Kidney (tissue), 14 donors: Measurements from ENCODE around the gene CIBAR2. TPM values are rescaled to one million over a fixed set of nuclear protein-coding genes. Genes with fewer than 3 reads are reported as not detected.

Experiments used
- DNase-seq, 5 donors: peaks; one replicate each; pipeline ENCODE4 v3.0.0-alpha.2; 2013 to 2020
- FAIRE-seq: peaks from 2 replicates; lab custom pipeline; 2012; peaks lifted over from hg19 to GRCh38; lab: Jason Lieb, UNC
- H3K27ac ChIP-seq, 2 donors: one replicate each; pipeline ENCODE4 v1.7.0; 2013; ENCODE audit warnings: low read depth in 2 of 2, low read length in 2 of 2, inconsistent platforms in 1 of 2
- H3K27me3 ChIP-seq: one replicate; pipeline ENCODE4 v1.7.1; 2013; ENCODE audit warnings: low read length, inconsistent platforms; ENCODE audit not compliant: control insufficient read depth, insufficient read depth
- H3K36me3 ChIP-seq, 3 donors: one replicate each; pipeline versions ENCODE4 v1.7.0 to v1.7.1; 2013; ENCODE audit warnings: low read length in 3 of 3, control low read depth in 1 of 3, inconsistent platforms in 1 of 3; ENCODE audit not compliant: insufficient read depth in 3 of 3, control insufficient read depth in 2 of 3
- H3K4me1 ChIP-seq, 3 donors: one replicate each; pipeline versions ENCODE4 v1.7.0 to v1.7.1; 2013; ENCODE audit warnings: low read length in 3 of 3, inconsistent platforms in 1 of 3, low read depth in 1 of 3; ENCODE audit not compliant: control insufficient read depth in 2 of 3, insufficient read depth in 2 of 3
- H3K4me3 ChIP-seq, 3 donors: one replicate each; pipeline versions ENCODE4 v1.7.0 to v1.8.1; 2013; ENCODE audit warnings: low read length in 3 of 3, control low read depth in 1 of 3, inconsistent platforms in 1 of 3
- H3K9ac ChIP-seq, 3 donors: one replicate each; pipeline versions ENCODE4 v1.7.0 to v1.7.1; 2013; ENCODE audit warnings: low read length in 3 of 3, control low read depth in 1 of 3, inconsistent platforms in 1 of 3
- H3K9me3 ChIP-seq, 3 donors: one replicate each; pipeline versions ENCODE4 v1.7.0 to v1.7.1; 2013; ENCODE audit warnings: low read length in 3 of 3, control low read depth in 1 of 3, inconsistent platforms in 1 of 3; ENCODE audit not compliant: control insufficient read depth in 2 of 3, insufficient read depth in 1 of 3
- CTCF ChIP-seq: IDR thresholded peaks from 3 replicates; pipeline ENCODE4 v1.5.1; 2012; ENCODE audit warnings: mild to moderate bottlenecking, moderate library complexity, borderline replicate concordance; ENCODE audit not compliant: insufficient read depth; ENCODE audit errors: extremely low read depth
- intact Hi-C: fragments of 100-400 bp; cut with DNase I; formaldehyde crosslinking; loops from one replicate; pipeline ENCODE4 v1.11.1; 2022
- polyA plus RNA-seq: library from polyadenylated mRNA; stranded (reverse); fragments of 350-450 nt; fragmentation: Illumina TruSeq; extraction: RNeasy Lipid Tissue Mini Kit (QIAGEN cat#74804); gene quantifications from one replicate; pipeline ENCODE4 v1.2.3, GENCODE V29; 2014; ENCODE audit warnings: low read depth, low replicate concordance; ENCODE audit not compliant: insufficient read depth
- total RNA-seq: library from RNA; stranded (reverse); fragmentation: NEBNext Ultra II Directional; extraction: Animal tissue kit (Norgen Biotek cat#: 25700); gene quantifications from one replicate; pipeline ENCODE4 v1.2.1, GENCODE V29; 2021
- donor health status: control.
- donor health status: control.
- donor health status: control.
- donor health status: control.
- donor health status: control.
- donor health status: DM: yes; HTN: yes; CAD: no.
- donor health status: Normal renal cell carcinoma (clear cell type).

CIBAR2 gene
- total and polyA plus RNA-seq, 2 donors from 2014 or later: 1.6 TPM; not detected in 1

- DNase-seq: no peak
- TF ChIP-seq CTCF: no peak
- Histone ChIP-seq H3K27me3 (no peaks in the 10 kb centered on the region), H3K4me3 (no peak overlapping the region), H3K27ac (no peak overlapping the region), H3K9ac (no peak overlapping the region), H3K36me3 (no peaks in the 10 kb centered on the region), H3K9me3 (no peaks in the 10 kb centered on the region), H3K4me1 (peaks cover 0 to 18% (median 13%) of the 10 kb centered on the region in 3 donors)
- no peak for FAIRE-seq
- intact Hi-C loops: no loop called here
Measured at GRCh38 chr16:85058909-85059308, 53.4 kb downstream of the CIBAR2 start.

- Histone ChIP-seq H3K9me3 (no peaks in the 10 kb centered on the region), H3K4me1 (peaks cover 0 to 18% (median 13%) of the 10 kb centered on the region in 3 donors), H3K4me3 (no peak overlapping the region), H3K36me3 (no peaks in the 10 kb centered on the region), H3K9ac (no peak overlapping the region), H3K27me3 (no peaks in the 10 kb centered on the region), H3K27ac (no peak overlapping the region)
- intact Hi-C loops: no loop called here
- DNase-seq (no peak), FAIRE-seq (no peak)
- TF ChIP-seq CTCF: no peak
Measured at GRCh38 chr16:85057948-85058347, 54.3 kb downstream of the CIBAR2 start.

- Histone ChIP-seq H3K9me3 (no peaks in the 10 kb centered on the region), H3K4me3 (no peak overlapping the region), H3K27ac (no peak overlapping the region), H3K27me3 (no peaks in the 10 kb centered on the region), H3K4me1 (peaks cover 0 to 15% (median 13%) of the 10 kb centered on the region in 3 donors), H3K36me3 (no peaks in the 10 kb centered on the region), H3K9ac (no peak overlapping the region)
- intact Hi-C loops: no loop called here
- DNase-seq (peak in 1 of 5 donors; percentile 40), FAIRE-seq (no peak)
- TF ChIP-seq CTCF: no peak
Measured at GRCh38 chr16:85057212-85057889, 54.9 kb downstream of the CIBAR2 start.
